Suprapubic skin (tissue), 4 donors: Measurements from ENCODE around the gene PRDX1. TPM values are rescaled to one million over a fixed set of nuclear protein-coding genes. Genes with fewer than 3 reads are reported as not detected.

ENCODE experiments used
- DNase-seq, 2 donors: peaks; one replicate each; pipeline ENCODE4 v3.0.0-alpha.2; 2019; ENCODE audit warnings: low spot score in 2 of 2
- H3K27ac ChIP-seq: fragments of 200-600 bp; sonication (generic); one replicate; pipeline ENCODE4 v1.5.1; 2019
- H3K27me3 ChIP-seq: fragments of 200-600 bp; sonication (generic); one replicate; pipeline ENCODE4 v1.5.1; 2019
- H3K36me3 ChIP-seq: fragments of 200-600 bp; sonication (generic); one replicate; pipeline ENCODE4 v1.5.1; 2019
- H3K4me1 ChIP-seq: fragments of 200-600 bp; sonication (generic); one replicate; pipeline ENCODE4 v1.5.1; 2019
- H3K4me3 ChIP-seq: fragments of 200-600 bp; sonication (generic); one replicate; pipeline ENCODE4 v1.5.1; 2019; ENCODE audit warnings: mild to moderate bottlenecking
- H3K9me3 ChIP-seq: fragments of 200-600 bp; sonication (generic); one replicate; pipeline ENCODE4 v1.5.1; 2019
- CTCF ChIP-seq, 2 donors: fragments of 200-600 bp in 1 of 2; fragments of 450-650 bp in 1 of 2; sonication (generic) in 1 of 2; IDR thresholded peaks; one replicate each; pipeline ENCODE4 v1.5.1; 2016 to 2019; ENCODE audit warnings: antibody characterized with exemption in 2 of 2, mild to moderate bottlenecking in 1 of 2, moderate library complexity in 1 of 2
- EP300 ChIP-seq: sonication (generic); formaldehyde crosslinking; IDR thresholded peaks from one replicate; pipeline ENCODE4 v1.6.1; 2017; ENCODE audit warnings: antibody characterized with exemption
- POLR2A ChIP-seq, 2 donors: fragments of 450-650 bp; IDR thresholded peaks; one replicate each; pipeline ENCODE4 v1.6.1; 2017; ENCODE audit warnings: antibody characterized with exemption in 2 of 2, mild to moderate bottlenecking in 2 of 2, moderate library complexity in 2 of 2
- POLR2AphosphoS5 ChIP-seq, 3 donors: sonication (generic); formaldehyde crosslinking; IDR thresholded peaks; one replicate each; pipeline ENCODE4 v1.6.1; 2017; ENCODE audit warnings: antibody characterized with exemption in 3 of 3
- WGBS: methylation state at CpG from one replicate; pipeline ENCODE4 v1.1.5; 2018; 5-methylcytosine and 5-hydroxymethylcytosine counted together
- total RNA-seq, 4 donors: library from RNA; depleted of rRNA; stranded (reverse); fragments of >200 nt; gene quantifications; one replicate each; pipeline ENCODE4 v1.1.0, GENCODE V29; 2016

The PRDX1 gene
- 100 to 1,000 TPM; 134 to 365 (median 296) TPM for total RNA-seq

- Histone ChIP-seq H3K36me3 (peaks cover 15% of the 10 kb centered on the region), H3K27me3 (no peaks in the 10 kb centered on the region), H3K4me1 (peaks cover 34% of the 10 kb centered on the region), H3K4me3 (peak within 1 kb of the TSS; percentile 83), H3K27ac (peak within 1 kb of the TSS; percentile 89), H3K9me3 (no peaks in the 10 kb centered on the region)
- peak; percentile 99 for DNase-seq
- TF ChIP-seq POLR2AphosphoS5 (IDR thresholded peaks at IDR 0.05): peak; percentile 99 to 100 (median 100)
- peak in 1 of 2 donors; percentile 30 for TF ChIP-seq CTCF (IDR thresholded peaks at IDR 0.05)
- no peak for TF ChIP-seq EP300
- peak; percentile 99 for TF ChIP-seq POLR2A (IDR thresholded peaks at IDR 0.05)
- WGBS: under 1% methylated on average over 13 of the region's 72 CpGs
Observed at GRCh38 chr1:45521413-45522323, at the start of gene PRDX1. Gene PRDX1, minus strand, starts transcription at chr1:45521884. Its CDS starts 2,841 bp downstream, at chr1:45519043.

- peaks cover 30% of the 10 kb centered on the region for H3K4me1 ChIP-seq
- H3K36me3 ChIP-seq: peaks cover 36% of the 10 kb centered on the region
- TF ChIP-seq POLR2A (IDR thresholded peaks at IDR 0.05): no peak
- no peaks in the 10 kb centered on the region for H3K27me3 ChIP-seq
- no peaks in the 10 kb centered on the region for H3K9me3 ChIP-seq
- 73% methylated on average over 4 of the region's 4 CpGs for WGBS
- H3K4me3 ChIP-seq: no peak overlapping the region
- H3K27ac ChIP-seq: no peak overlapping the region
- no peak for DNase-seq
Observed at GRCh38 chr1:45570631-45571030, 48.9 kb upstream of the PRDX1 start.

- H3K27ac ChIP-seq: no peak overlapping the region
- H3K36me3 ChIP-seq: peaks cover 36% of the 10 kb centered on the region
- no peaks in the 10 kb centered on the region for H3K27me3 ChIP-seq
- no peaks in the 10 kb centered on the region for H3K9me3 ChIP-seq
- H3K4me3 ChIP-seq: no peak overlapping the region
- peak; percentile 78 to 86 for DNase-seq
- WGBS: 8% methylated on average over 7 of the region's 8 CpGs
- no peak for TF ChIP-seq POLR2A (IDR thresholded peaks at IDR 0.05)
- TF ChIP-seq CTCF (IDR thresholded peaks at IDR 0.05): peak; percentile 89 to 98
- no peak for TF ChIP-seq EP300
- H3K4me1 ChIP-seq: peaks cover 30% of the 10 kb centered on the region
Observed at GRCh38 chr1:45569962-45570581, 48.4 kb upstream of the PRDX1 start.

- H3K36me3 ChIP-seq: peaks cover 37% of the 10 kb centered on the region
- peaks cover 30% of the 10 kb centered on the region for H3K4me1 ChIP-seq
- DNase-seq: no peak
- no peaks in the 10 kb centered on the region for H3K9me3 ChIP-seq
- H3K27ac ChIP-seq: no peak overlapping the region
- no peaks in the 10 kb centered on the region for H3K27me3 ChIP-seq
- 53% methylated on average over 4 of the region's 4 CpGs for WGBS
- no peak overlapping the region for H3K4me3 ChIP-seq
- no peak for TF ChIP-seq POLR2A (IDR thresholded peaks at IDR 0.05)
- TF ChIP-seq CTCF (IDR thresholded peaks at IDR 0.05): no peak
- TF ChIP-seq POLR2AphosphoS5 (IDR thresholded peaks at IDR 0.05): no peak
- no peak for TF ChIP-seq EP300
Observed at GRCh38 chr1:45569571-45569961, 47.9 kb upstream of the PRDX1 start.

GRCh38 chr1:45568421-45568820, 46.7 kb upstream of the PRDX1 start:
- Histone ChIP-seq H3K27me3 (no peaks in the 10 kb centered on the region), H3K36me3 (peaks cover 45% of the 10 kb centered on the region), H3K9me3 (no peaks in the 10 kb centered on the region), H3K4me1 (peaks cover 30% of the 10 kb centered on the region), H3K27ac (no peak overlapping the region), H3K4me3 (no peak overlapping the region)
- TF ChIP-seq CTCF (IDR thresholded peaks at IDR 0.05) (no peak), EP300 (no peak), POLR2AphosphoS5 (IDR thresholded peaks at IDR 0.05) (peak in 2 of 3 donors; percentile 10 to 64), POLR2A (IDR thresholded peaks at IDR 0.05) (no peak)
- WGBS: 50% methylated on average over 1 of the region's 4 CpGs
- no peak for DNase-seq
